ENCODE measurements around the gene ZBTB17.

DNA sequence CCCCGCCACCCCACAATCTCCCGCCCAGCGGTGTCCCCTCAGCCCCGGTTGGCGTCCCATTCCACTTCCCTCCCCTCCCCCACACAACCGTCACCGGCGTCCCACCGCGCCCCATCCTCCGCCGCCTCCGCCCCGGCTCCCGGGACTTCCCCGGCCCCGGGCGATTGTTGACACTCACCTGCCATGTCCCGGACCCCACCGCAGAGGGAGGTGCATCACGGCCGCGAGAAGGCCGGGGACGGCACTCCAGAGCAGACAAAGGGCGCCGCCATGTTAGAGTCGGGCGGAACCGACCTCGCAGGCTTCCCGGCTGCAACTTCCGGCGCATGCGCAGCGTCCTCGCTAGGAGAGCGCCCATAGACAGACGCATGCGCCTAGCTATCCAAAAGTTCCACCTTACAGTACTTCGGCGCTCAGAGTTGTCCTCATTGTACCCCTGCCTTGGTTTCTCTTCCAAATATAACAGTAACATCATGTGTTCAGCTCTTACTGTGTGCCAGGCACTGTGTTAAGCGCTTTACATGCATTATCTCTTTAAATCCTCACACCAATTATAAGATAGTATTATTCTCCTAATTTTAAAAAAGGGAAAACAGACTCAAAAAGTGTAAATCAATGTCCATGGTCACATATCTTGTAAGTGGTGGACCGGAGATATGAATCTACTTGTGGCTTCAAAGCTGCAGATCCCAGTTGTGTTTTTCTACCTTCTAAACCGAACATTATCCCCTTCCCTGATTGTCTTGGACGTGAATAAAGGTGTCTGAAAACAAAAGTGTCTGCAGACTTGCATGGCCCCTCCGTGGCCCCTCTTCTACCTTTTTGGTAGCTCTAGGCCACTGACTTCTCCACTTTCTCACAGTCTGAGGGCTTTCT, at the start of gene ZBTB17:
- TF ChIP-seq SIN3A (IDR thresholded peaks at IDR 0.05; ENCODE audit: borderline replicate concordance, insufficient read depth, low read length) (0 out of 2 replicates have a peak, but pooled peaks have one; percentile 11), POLR2AphosphoS5 (IDR thresholded peaks at IDR 0.05; ENCODE audit: low read depth, low read length) (peak; percentile 73; the same call in 1 of the 2 replicates)
- TF ChIP-seq, protein P1, sequence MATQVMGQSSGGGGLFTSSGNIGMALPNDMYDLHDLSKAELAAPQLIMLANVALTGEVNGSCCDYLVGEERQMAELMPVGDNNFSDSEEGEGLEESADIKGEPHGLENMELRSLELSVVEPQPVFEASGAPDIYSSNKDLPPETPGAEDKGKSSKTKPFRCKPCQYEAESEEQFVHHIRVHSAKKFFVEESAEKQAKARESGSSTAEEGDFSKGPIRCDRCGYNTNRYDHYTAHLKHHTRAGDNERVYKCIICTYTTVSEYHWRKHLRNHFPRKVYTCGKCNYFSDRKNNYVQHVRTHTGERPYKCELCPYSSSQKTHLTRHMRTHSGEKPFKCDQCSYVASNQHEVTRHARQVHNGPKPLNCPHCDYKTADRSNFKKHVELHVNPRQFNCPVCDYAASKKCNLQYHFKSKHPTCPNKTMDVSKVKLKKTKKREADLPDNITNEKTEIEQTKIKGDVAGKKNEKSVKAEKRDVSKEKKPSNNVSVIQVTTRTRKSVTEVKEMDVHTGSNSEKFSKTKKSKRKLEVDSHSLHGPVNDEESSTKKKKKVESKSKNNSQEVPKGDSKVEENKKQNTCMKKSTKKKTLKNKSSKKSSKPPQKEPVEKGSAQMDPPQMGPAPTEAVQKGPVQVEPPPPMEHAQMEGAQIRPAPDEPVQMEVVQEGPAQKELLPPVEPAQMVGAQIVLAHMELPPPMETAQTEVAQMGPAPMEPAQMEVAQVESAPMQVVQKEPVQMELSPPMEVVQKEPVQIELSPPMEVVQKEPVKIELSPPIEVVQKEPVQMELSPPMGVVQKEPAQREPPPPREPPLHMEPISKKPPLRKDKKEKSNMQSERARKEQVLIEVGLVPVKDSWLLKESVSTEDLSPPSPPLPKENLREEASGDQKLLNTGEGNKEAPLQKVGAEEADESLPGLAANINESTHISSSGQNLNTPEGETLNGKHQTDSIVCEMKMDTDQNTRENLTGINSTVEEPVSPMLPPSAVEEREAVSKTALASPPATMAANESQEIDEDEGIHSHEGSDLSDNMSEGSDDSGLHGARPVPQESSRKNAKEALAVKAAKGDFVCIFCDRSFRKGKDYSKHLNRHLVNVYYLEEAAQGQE (IDR thresholded peaks at IDR 0.05; ENCODE audit: insufficient read depth in 1 of 2, low read depth in 2 of 2, low read length in 2 of 2): peak in 1 of 2 experiments; percentile 37; a peak in 1 of 4 replicates

All from PFSK-1 (cell line).